H4 (cell line): ENCODE measurements around the gene ST8SIA6. TPM values are rescaled to one million over a fixed set of nuclear protein-coding genes. Genes with fewer than 3 reads are reported as not detected.
"Not testable (repeated sequence)": the region's sequence is repeated elsewhere in the genome, so short reads cannot be mapped to it uniquely, and the experiment has no call there.

Experiments
- DNase-seq: peaks from one replicate; pipeline ENCODE4 v3.0.0-alpha.2; 2015; ENCODE audit warnings: low spot score
- total RNA-seq: library from RNA; depleted of rRNA; stranded (reverse); fragments of >200 nt; shearing (Covaris generic); gene quantifications from 2 replicates; pipeline ENCODE4 v1.2.3, GENCODE V29; 2014; rRNA removed

The ST8SIA6 gene
- 0.14 TPM in 1 of 2 replicates, not detected in the other for total RNA-seq

- DNase-seq, result no peak
These were observed at the start of gene ST8SIA6 for GRCh38 chr10:17454161-17455014. TSS of gene ST8SIA6 (minus strand) at chr10:17454595. CDS start at chr10:17454255, 340 bp downstream.

GRCh38 chr10:17503795-17504194 lies 49.4 kb upstream of the ST8SIA6 start:
- no peak for DNase-seq

- no peak for DNase-seq
These were observed 48.4 kb upstream of the ST8SIA6 start for GRCh38 chr10:17502814-17503213.

- not testable (repeated sequence) for DNase-seq
These were observed 44.6 kb upstream of the ST8SIA6 start for GRCh38 chr10:17499014-17499413.

- no peak for DNase-seq
These were observed 43.1 kb upstream of the ST8SIA6 start for GRCh38 chr10:17497446-17498030.

GRCh38 chr10:17494626-17495260 lies 40.3 kb upstream of the ST8SIA6 start:
- DNase-seq, result no peak

- DNase-seq, result no peak
These were observed 34.5 kb upstream of the ST8SIA6 start for GRCh38 chr10:17488848-17489247.

- no peak for DNase-seq
These were observed 28.7 kb upstream of the ST8SIA6 start for GRCh38 chr10:17483079-17483478.

- DNase-seq, result no peak
These were observed 25.4 kb upstream of the ST8SIA6 start for GRCh38 chr10:17479822-17480221.

GRCh38 chr10:17479015-17479615 lies 24.7 kb upstream of the ST8SIA6 start:
- no peak for DNase-seq

GRCh38 chr10:17476073-17476472 lies 21.7 kb upstream of the ST8SIA6 start:
- no peak for DNase-seq

GRCh38 chr10:17475661-17476060 lies 21.3 kb upstream of the ST8SIA6 start:
- DNase-seq, result no peak

GRCh38 chr10:17474595-17475323 lies 20.4 kb upstream of the ST8SIA6 start:
- peak; percentile 10 for DNase-seq

- DNase-seq, result no peak
These were observed 19.0 kb upstream of the ST8SIA6 start for GRCh38 chr10:17473228-17473950.

GRCh38 chr10:17472481-17473227 lies 18.3 kb upstream of the ST8SIA6 start:
- no peak for DNase-seq

GRCh38 chr10:17470246-17470645 lies 15.9 kb upstream of the ST8SIA6 start:
- no peak for DNase-seq

GRCh38 chr10:17465328-17466125 lies 11.1 kb upstream of the ST8SIA6 start:
- DNase-seq, result no peak

GRCh38 chr10:17464545-17464944 lies 10.2 kb upstream of the ST8SIA6 start:
- no peak for DNase-seq

GRCh38 chr10:17460756-17461155 lies 6.4 kb upstream of the ST8SIA6 start:
- no peak for DNase-seq
